GM19043 (cell line): ENCODE results near the gene HGFAC.

Source experiments
- ATAC-seq: cut with Tn5 transposase; IDR thresholded peaks from one replicate; pipeline ENCODE4 v1.9.1; 2021; ENCODE audit warnings: low read depth; ENCODE audit not compliant: unreplicated experiment

HGFAC gene

DNA sequence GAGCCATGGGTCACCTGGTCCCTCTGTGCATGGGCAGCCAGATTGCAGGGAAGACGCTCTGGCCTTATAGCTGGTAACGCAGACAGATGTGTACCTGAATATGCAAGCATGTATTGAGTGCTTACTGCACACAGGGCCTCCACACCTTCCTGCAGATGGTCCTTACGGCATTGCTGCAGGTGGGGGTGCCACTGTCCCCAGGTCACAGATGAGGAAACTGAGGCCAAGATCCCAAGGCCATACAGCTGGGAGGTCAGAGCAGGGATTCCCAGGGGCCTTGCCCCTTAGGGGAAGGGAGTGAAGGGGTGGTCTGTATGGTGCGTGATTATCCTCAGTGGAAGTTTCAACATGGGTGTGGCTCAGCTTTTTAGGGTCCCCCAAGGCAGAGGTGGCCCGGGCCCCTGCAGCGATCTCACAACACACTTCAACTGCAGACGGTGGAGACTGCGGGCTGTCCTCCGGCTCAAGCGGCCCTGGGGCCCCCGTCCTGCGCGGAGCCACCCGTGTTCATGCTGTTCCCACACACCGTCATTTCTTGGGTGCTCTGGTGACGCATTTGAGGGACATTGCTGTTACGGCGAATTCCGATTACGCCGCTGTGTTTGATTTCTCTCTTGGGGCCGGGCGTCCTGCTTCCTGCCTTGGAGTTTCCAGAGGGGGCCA is 29.5 kb downstream of the HGFAC start:
- ATAC-seq, result no peak

DNA sequence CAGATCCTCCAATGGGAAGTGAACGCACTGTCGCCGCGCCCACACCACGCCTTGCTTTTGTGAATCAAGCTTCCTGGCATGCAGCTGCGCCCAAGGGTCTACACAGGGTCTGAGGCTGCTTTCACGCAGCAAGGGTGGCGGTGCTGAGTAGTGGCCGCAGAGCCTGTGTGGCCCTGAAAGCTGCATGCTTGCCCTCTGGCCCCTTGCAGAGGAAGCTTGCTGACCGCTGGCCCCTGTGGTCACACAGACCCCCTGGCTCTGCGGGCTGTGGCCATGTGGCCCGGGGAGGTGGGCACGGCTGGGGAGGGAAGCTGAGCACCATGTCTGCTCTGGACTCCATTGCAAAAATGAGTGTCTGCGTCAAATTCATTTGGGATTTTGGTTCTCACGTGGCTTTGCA is 30.1 kb downstream of the HGFAC start:
- ATAC-seq, result no peak

DNA sequence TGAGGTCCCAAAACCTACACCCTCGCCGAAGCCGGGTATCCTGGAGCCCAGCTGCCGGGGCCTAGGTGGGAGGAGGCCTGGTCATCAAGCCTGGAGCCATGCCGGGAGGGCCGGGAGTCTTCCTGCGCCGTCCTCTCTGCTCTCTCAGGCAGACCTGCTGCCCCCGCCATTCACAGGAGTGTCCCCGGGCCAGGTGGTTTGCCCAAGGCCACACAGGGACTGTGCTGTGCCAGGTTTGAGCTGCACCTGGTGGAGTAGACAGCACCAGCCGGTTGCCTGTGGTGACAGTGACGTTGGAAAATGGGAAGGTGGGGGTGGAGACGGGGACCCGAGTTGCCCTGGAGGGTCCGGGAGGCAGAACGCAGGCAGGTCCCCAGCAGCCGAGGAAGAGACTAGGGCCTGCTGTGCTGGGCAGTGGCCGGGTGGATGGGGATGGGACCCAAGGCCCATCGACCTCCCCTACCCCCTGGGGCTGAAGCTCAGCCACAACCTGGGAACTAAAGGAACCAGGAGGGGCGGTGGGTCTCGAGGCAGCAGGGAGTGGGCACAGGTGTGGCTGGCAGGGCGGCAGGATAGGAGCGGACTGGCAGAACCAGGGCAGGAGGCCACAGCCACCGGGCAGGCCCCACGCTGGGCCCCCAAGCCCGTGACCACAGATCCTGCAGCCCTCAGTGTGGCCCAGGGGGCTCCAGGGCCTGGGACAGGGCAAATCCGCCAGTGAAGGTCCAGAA is 30.8 kb downstream of the HGFAC start:
- no peak for ATAC-seq

DNA sequence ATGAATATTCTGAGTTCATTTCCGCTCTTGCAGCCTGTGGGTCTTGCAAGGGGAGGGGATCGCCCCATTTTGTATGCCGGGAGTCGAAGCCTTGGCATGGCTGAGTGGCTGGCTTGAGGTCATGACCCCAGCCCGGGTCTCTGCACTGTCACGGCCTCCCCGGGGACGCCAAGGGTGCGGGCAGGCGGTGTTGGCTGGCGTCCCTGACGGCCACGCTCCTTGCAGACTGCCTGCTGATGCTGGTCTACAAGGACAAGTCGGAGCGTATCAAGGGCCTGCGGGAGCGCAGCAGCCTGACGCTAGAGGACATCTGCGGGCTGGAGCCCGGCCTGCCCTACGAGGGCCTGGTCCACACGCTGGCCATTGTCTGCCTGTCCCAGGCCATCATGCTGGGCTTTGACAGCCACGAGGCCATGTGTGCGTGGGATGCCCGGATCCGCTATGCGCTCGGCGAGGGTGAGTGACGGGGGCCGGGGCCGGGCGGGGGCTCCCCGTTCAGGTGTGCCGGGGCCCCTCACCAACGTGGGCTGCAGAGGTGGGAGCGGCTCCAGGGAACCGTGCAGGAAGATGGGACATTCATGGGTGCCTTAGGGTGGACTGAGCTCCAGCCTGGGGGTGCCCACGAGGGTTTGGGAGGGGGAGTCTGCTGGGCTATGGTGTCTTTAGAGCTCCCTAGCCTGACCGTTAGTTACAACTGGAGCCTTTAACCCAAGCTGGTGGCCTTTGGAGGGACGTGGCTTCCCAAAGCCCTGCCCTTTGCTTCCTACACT is 31.6 kb downstream of the HGFAC start:
- no peak for ATAC-seq

DNA sequence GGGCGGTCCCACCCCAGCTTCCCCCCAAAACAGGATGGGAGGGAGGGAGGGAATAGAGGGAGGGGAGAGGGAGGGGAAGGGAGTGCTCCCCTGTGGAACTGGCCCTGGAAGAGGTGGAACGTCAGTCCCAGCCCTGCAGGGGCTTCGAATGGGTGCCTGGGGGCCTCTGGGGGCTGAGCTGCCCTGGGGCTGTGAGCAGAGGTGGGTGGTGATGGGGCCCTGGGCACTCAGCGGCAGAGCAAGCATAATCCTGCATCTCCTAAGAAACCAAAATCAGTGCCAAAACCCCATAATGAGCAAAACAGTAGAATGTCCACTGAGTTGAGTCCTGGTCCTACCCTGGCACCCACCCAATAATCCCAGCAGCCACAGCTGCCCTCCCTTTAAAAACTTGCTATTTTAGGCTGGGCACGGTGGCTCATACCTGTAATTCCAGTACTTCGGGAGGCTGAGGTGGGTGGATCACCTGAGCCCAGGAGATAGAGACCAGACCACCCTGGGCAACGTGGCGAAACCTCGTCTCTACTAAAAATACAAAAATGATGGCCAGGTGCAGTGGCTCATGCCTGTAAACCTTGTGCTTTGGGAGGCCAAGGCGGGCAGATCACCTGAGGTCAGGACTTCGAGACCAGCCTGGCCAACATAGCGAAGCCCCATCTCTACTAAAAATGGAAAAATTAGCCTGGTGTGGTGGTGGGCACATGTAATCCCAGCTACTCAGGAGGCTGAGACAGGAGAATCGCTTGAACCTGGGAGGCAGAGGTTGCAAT is 32.4 kb downstream of the HGFAC start:
- no peak for ATAC-seq

DNA sequence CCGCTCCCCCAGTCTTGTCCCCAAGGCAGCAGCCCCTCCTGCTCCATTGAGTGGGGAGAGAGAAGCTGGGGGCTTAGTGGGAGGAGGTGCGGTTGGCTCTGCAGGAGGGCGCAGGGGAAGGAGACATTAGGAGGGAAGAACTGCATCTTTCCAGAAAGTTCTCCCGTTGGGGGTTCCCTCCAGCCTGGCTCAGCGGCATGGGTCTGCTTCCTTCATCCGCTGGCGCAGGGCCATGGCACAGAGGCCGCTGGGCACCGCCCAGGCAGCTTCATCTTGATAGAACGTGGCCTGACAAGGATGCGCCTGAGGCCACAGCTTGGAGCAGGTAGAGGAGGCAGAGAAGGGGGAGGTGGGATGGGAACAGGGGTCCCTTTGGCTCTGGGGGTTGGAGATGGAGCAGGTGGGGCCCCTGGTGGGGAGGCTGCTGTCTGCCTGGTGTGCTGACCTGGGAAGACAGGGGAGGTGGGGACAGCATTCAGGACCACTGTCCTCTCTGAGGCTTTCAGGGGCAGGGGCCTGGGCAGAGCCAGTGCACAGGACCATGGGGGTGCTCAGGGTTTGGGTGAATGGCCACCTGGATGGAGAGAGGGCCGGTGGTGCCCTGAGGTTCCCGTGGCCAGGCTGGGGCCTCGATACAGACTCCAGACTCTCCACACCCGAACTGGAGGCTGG is 33.4 kb downstream of the HGFAC start:
- ATAC-seq, result no peak

DNA sequence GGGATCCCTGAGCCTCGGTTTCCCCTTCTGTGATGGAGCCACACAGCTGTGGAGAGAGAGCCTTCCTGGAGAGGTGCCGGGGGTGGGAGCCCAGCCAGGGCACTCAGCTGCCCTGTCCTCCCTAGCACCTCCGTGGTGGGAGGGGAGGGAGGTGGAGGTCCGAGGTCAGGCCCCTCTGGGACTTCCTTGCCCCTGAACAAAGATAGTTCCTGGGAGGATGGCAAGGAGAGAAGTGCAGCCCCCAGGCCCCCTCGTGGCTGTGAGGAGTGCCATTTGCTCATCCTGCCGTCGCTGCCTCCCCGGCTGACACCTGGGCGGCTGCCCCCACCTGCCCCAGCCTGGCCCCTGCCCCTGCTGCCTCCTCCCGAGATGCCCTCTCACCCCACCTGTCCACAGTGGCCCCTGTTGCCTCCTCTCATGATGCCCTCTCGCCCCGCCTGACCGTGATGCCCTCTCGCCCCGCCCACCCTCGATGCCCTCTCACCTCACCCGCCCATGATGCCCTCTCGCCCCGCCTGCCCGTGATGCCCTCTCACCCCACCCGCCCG is 34.0 kb downstream of the HGFAC start:
- ATAC-seq, result no peak

DNA sequence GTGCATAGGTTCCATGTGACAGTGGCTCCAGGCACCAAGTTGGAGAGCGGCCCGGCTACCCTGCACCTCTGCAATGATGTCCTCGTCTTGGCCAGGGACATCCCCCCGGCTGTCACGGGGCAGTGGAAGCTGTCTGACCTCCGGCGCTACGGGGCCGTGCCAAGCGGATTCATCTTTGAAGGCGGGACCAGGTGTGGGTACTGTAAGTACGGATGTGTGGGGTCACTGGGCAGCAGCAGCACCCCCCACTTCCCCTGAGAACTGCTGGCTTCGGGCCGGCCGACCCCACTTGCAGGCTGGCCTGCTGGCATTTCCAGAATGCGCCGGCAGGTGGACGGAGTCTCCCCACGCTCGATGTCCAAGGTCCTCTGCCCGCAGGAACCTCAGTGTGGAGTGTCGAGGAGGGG is 34.6 kb downstream of the HGFAC start:
- no peak for ATAC-seq

DNA sequence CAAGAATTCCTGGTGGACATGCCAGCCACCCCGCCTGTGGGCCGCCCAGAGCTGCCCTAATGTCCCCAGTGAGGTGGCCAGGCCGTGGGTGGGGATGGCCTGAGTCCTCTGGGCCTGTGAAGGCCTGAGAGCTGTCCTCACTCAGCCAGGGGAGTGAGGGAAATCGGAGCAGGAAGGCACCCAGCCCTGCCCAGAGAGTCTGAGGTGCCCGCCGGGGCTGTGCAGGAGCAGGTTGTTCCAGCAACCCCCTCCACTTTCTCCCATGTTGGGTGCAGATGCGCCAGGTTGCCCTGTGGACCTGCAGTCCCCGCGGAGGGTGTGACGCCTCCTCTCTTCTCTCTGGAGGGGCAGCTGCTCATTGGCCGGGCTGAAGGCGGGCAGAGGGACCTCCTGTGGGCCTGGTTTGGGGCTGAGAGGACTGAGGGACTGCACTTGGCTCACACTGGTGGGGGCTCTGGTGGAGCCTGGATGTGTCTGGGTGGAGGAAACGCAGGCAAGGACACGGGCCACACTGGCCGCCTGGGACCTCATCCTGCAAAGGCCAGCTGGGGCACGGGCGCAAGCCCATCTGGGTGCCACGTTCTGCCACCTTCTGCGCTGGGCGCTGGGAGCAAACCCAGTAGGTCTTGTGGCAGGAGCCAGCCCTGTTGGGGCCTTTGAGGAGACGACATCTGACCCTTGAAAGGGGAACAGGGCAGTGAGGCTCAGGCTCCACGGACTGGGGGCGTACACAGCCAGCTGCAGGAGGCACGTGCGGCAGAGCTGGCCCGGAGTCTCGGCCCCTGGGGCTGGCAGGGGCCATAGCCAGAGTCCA is 35.4 kb downstream of the HGFAC start:
- no peak for ATAC-seq

DNA sequence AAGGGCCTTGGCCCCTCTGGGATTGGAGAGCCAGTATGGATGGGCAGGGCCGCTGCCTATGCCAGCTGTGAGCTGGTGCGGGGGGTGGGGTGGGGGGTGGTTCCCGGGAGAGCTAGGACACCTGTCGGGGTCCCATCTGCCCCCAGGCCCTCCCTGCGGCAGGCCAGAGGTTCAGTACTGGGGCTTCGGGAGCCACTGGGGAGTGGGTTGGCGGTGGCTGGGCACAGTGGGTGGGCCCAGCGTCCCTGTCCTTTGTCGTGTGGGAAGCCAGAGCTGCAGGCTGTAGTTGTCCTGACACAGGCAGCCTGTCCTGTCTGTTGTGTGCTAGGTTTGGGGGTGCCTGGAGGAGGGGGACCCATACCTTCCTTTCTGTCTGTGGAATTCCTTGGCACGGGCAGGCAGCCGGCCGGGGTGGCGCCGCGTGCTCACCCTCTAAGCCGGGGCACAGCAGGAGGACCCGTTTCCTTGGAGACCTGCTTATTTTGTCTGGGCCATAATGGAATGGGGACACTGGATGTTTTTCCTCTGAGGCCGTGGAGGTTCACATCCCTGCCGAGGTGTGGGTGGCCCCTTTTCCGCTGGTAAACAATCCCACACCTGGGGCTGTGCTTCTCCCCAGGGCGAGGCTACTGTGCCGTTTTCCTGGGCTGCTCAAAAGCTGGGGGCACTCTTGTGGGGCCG is 36.1 kb downstream of the HGFAC start:
- ATAC-seq, result no peak

DNA sequence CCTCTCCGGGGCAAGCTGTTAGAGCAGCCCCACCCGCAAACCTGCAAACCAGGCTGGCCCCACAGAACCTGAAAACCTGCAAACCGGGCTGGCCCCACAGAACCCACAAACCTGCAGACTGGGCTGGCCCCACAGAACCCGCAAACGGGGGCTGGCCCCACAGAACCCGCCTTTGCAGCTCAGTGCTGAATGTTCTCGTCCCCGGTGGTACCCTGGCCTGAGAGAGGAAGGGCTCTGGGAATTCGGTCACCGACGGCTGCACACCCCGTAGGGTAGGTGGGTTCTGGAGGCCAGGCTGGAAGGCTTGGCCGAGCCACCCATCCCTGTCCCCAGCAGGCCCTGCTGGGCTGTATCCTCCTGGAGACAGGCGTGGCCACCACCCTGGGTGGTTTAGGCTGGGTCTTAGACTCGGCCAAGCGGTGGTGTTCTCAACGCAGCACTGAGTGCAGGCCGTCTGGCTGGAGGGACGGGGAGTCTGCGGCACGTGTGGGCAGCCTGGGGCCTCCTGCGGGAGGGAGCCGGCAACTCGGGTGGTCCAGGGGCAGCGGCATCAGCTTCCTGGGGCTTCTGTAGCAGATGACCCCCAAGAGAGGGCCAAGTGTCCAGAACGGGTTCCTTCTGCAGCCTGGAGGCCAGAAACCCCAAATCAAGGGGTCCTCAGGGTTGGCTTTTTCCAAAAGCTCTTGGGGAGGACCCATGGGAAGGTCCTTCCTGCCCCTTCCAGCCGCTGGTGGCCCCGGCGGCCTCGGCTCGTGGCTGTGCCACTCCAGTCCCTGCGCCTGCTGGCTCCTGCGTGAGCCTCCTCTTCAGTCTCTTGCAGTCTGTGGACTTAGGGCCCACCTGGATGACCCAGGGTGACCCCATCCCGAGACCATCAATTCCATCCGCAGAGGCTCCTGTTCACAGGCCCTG is 36.9 kb downstream of the HGFAC start:
- no peak for ATAC-seq

DNA sequence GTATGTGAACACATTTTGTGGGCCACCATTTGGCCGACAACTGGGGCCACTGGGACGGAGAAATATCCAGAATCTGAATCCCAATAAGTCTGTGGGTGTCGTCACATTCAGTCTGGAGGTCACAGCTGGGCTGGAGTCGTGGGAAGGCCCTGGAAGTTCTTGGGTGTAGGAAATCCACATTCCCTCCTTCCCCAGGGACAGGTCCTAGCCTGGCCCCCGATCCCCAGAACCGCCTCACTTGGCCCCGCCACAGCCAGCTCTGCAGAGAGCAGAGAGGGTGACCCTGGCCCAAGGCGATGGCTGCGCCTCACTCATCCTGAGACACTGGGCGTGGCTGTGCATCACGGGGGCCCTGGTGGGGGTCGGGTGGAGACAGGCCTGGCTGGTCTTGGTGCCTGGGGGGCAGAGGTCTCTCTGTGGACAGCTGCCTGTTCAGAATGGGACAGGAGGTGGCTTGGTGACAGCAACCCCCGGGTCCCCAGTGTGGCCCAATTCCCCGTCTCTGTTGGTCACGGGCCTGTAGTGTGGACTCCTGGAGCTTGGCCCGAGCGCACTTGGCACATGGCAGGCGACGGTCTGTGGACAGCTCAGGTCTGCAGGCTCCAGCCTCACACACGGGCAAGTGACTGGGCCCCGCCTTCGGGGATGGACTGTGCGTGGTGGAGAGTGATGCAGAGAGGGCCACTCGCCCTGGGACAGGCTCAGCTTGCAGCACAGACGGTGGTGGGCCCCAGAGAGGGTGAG is 37.8 kb downstream of the HGFAC start:
- no peak for ATAC-seq

DNA sequence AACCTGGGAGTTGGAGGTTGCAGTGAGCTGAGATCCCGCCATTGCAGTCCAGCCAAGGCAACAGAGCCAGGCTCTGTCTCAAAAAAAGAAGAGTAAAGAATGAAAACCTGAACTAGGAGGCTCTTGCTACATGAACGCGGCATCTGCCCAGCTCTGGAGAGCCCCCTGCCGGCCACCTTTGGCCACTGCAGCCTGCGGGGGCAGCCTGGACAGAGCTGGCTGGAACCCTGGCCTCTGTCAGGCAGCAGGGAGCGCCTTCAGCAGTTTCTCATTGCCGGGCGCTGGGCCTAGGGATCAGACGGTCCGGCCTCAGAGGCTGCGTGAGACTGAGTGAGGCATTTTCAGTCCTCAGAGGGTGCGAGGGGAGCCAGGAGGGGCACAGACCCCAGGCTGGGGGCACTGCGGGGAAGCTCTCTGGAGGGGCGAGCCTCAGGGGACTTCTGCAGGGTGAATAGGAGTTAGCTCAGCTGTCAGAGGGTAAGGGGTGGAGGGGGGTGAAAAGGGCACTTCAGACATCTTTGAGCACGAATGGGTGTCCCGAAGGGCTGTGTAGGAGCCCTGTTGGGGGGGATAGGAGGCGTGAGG is 38.9 kb downstream of the HGFAC start:
- ATAC-seq, result no peak

DNA sequence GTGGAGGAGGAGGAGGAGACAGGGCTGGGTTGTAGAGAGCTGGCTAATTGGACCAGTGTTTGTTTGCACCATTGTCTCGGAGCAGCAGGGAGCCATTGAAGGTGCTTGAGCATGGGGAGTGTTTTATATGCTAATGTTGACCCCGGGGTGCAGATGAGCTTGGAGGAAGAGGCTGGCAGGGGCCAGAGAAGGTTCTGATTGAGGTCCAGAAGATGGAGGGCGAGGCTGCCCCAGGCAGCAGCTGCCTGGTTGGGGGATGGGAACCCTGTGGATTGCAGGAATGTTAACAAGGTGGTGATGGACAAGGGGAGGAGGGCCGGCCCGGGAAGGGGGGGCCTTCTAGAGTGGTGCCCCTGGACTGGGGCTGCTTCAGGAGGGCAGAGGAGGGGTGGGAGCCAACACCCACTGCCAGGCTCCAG is 39.4 kb downstream of the HGFAC start:
- ATAC-seq, result no peak

DNA sequence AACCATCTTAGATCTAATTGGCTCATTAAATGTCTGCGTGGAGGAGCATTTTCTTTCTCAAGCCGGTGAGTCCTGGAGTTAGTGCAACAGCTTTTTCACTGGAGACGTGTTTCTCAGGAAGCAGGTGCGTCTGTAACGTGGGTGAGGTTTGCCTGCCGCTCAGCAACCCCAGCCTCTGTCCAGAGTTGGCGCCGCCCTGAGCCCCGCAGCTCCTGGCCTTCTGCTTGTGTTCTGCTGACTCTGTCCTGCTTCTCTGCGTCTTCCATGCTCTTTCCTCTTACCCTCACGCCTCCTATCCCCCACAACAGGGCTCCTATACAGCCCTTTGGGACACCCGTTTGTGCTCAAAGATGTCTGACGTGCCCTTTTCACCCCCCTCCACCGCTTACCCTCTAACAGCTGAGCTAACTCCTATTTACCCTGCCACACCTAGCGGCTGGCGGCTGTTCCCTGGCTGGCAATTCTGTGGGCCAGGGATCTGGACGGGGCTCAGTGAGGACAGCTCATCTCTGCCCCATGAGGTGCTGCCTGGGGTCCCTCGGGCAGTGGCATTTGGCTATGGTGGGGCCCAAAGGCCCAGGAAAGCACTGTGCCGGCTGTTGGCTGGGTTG is 40.1 kb downstream of the HGFAC start:
- ATAC-seq, result no peak

DNA sequence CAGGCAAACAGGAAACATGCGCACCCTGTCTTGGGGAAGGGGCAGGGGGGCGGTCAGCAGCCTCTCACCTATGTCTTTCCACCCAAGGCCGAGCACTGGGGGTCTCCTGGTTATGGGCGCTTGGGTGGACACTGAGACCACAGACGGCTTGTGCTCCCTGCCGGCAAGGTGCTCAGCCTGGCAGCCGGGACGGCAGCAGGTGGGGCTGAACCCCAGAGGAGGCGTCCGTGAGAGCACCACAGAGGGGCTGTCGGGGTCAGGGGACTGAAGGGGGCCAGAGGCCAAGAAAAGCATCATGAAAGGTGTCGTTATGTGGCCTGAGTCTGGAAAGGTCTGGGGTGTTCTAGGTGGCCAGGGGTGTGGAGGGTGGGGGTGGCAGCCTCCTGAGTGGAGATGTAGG is 40.9 kb downstream of the HGFAC start:
- ATAC-seq, result no peak
